ENCODE data around the gene SPTBN1. TPM values are rescaled to one million over a fixed set of nuclear protein-coding genes. Genes with fewer than 3 reads are reported as not detected.
"Not testable (repeated sequence)": the region's sequence is repeated elsewhere in the genome, so short reads cannot be mapped to it uniquely, and the experiment has no call there.

The SPTBN1 gene
- total RNA-seq, 1 donor from 2014 or later = 214 TPM

DNA sequence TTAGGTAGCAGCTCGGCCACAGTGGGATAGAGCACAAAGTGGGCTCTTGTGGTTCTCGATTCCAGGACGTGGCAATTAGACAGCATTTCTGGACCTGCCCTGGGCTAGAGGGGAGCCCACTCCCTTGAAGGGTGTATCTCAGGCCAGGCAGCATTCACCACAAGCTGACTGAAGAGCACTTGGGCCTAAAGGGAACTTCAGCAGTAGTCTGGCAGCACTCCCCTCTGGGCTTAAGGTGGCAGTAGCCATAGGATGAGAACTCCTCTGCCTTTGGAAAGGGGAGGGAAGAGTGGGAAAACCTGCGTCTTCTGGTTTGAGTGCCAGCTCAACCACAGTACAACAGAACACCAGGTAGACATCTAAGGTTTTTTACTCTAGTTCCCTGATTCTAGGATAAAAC, 239.3 kb downstream of the SPTBN1 start:
- no peaks in the 10 kb centered on the region for H3K36me3 Mint-ChIP-seq
- no peaks in the 10 kb centered on the region for H3K4me1 Mint-ChIP-seq (ENCODE audit: unreplicated experiment)
- H3K4me3 Mint-ChIP-seq = no peak overlapping the region
- H3K27ac Mint-ChIP-seq = no peak overlapping the region
- no peaks in the 10 kb centered on the region for H3K27me3 Mint-ChIP-seq
- no peak for DNase-seq (ENCODE audit: extremely low spot score, unreplicated experiment)
- peaks cover 4% of the 10 kb centered on the region for H3K9me3 Mint-ChIP-seq
- TF ChIP-seq, protein P1, sequence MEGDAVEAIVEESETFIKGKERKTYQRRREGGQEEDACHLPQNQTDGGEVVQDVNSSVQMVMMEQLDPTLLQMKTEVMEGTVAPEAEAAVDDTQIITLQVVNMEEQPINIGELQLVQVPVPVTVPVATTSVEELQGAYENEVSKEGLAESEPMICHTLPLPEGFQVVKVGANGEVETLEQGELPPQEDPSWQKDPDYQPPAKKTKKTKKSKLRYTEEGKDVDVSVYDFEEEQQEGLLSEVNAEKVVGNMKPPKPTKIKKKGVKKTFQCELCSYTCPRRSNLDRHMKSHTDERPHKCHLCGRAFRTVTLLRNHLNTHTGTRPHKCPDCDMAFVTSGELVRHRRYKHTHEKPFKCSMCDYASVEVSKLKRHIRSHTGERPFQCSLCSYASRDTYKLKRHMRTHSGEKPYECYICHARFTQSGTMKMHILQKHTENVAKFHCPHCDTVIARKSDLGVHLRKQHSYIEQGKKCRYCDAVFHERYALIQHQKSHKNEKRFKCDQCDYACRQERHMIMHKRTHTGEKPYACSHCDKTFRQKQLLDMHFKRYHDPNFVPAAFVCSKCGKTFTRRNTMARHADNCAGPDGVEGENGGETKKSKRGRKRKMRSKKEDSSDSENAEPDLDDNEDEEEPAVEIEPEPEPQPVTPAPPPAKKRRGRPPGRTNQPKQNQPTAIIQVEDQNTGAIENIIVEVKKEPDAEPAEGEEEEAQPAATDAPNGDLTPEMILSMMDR (conservative IDR thresholded peaks at IDR 0.05) = no peak

DNA sequence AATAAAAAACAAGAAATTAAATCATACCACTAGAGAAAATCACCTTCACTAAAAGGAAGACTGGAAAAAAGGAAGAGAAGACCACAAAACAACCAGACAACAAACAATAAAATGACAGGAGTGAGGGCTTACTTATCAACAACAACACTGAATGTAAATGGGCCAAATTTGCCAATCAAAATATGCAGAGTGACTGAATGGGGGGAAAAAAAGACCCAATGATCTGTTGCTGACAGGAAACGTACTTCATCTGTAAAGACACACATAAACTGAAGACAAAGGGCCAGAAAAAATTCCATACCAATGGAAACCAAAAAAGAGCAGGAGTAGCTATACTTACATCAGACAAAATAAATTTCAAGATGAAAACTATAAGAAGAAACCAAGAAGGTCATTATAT, 241.8 kb downstream of the SPTBN1 start:
- Mint-ChIP-seq H3K27me3 (no peaks in the 10 kb centered on the region), H3K4me3 (no peak overlapping the region), H3K27ac (no peak overlapping the region), H3K36me3 (no peaks in the 10 kb centered on the region), H3K4me1 (ENCODE audit: unreplicated experiment) (no peaks in the 10 kb centered on the region), H3K9me3 (peaks cover 4% of the 10 kb centered on the region)
- TF ChIP-seq, protein P1 (conservative IDR thresholded peaks at IDR 0.05) = no peak
- DNase-seq (ENCODE audit: extremely low spot score, unreplicated experiment) = no peak

DNA sequence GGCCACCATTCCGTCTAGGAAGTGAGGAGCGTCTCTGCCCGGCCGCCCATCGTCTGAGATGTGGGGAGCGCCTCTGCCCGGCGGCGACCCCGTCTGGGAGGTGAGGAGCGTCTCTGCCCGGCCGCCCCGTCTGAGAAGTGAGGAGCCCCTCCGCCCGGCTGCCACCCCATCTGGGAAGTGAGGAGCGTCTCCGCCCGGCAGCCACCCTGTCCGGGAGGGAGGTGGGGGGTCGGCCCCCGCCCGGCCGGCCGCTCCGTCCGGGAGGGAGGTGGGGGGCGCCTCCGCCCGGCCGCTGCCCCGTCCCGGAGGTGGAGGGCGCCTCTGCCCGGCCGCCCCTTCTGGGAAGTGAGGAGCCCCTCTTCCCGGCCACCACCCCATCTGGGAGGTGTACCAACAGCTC, 242.8 kb downstream of the SPTBN1 start:
- H3K27me3 Mint-ChIP-seq; H3K27ac Mint-ChIP-seq; H3K36me3 Mint-ChIP-seq; H3K4me3 Mint-ChIP-seq; H3K4me1 Mint-ChIP-seq (ENCODE audit: unreplicated experiment); H3K9me3 Mint-ChIP-seq; DNase-seq (ENCODE audit: extremely low spot score, unreplicated experiment): not testable (repeated sequence)

DNA sequence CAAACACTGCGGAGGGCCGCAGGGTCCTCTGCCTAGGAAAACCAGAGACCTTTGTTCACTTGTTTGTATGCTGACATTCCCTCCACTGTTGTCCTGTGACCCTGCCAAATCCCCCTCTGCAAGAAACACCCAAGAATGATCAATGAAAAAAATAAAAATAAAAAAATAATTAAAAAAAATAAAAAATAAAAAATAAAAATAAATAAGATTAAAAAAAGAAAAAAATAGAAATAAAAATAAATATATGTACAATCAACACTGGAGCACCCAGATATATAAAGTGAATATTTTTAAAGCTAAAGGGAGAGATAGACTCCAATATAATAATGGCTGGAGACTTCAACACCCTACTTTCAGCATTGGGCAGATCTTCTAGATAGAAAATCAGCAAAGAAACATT, 243.5 kb downstream of the SPTBN1 start:
- DNase-seq (ENCODE audit: extremely low spot score, unreplicated experiment) = no peak
- H3K27ac Mint-ChIP-seq = no peak overlapping the region

DNA sequence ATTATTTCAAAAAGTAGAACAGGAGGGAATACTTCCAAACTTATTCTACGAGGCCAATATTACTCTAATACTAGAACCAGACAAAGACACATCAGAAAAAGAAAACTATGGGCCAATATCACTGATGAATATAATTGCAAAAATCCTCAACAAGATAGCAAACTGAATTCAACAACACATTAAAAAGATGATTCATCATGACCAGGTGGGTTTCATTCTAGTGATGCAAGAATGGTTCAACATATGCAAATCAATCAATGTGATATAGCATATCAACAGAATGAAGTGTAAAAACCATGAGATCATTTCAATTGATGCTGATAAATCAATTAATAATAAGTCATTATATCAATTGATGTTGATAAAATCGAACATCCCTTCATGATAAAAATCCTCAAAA, 244.9 kb downstream of the SPTBN1 start:
- TF ChIP-seq, protein P1 (conservative IDR thresholded peaks at IDR 0.05) = no peak
- no peak for DNase-seq (ENCODE audit: extremely low spot score, unreplicated experiment)
- Mint-ChIP-seq H3K36me3 (no peaks in the 10 kb centered on the region), H3K9me3 (peaks cover 4% of the 10 kb centered on the region), H3K27ac (no peak overlapping the region), H3K27me3 (no peaks in the 10 kb centered on the region), H3K4me3 (no peak overlapping the region), H3K4me1 (ENCODE audit: unreplicated experiment) (no peaks in the 10 kb centered on the region)

More for the DNA sequence above, 243.5 kb downstream of the SPTBN1 start:
- Mint-ChIP-seq H3K9me3 (peaks cover 4% of the 10 kb centered on the region), H3K4me1 (ENCODE audit: unreplicated experiment) (no peaks in the 10 kb centered on the region), H3K36me3 (no peaks in the 10 kb centered on the region), H3K27me3 (no peaks in the 10 kb centered on the region), H3K4me3 (no peak overlapping the region)
- TF ChIP-seq, protein P1 (conservative IDR thresholded peaks at IDR 0.05) = no peak

DNA sequence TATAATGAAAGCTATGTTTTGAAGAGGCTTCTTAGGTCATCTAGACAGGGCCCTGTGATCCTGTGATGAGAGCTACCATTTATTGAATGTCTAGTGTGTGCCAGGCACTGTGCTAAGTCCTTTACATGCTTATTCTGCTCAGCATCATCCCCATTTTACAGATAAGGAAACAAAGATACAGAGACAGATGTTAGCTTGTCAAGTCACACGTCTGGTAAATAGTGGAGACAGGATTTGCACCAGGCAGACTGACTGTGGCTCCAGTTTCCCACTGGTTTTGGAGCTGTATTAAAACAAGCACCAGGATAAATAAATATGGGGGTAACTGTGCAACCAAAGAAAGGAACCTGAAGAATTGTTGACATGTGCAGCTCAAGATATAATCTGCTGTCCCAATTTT, 248.1 kb downstream of the SPTBN1 start:
- Mint-ChIP-seq H3K4me1 (ENCODE audit: unreplicated experiment) (no peaks in the 10 kb centered on the region), H3K4me3 (no peak overlapping the region), H3K27ac (no peak overlapping the region), H3K36me3 (no peaks in the 10 kb centered on the region), H3K9me3 (no peaks in the 10 kb centered on the region), H3K27me3 (no peaks in the 10 kb centered on the region)
- TF ChIP-seq, protein P1 (conservative IDR thresholded peaks at IDR 0.05) = no peak
- DNase-seq (ENCODE audit: extremely low spot score, unreplicated experiment) = no peak

All from type B pancreatic cell (in vitro differentiated cells).